AML-193 (cell line): Measurements from ENCODE around the gene LCORL.
"Not testable (repeated sequence)": the region's sequence is repeated elsewhere in the genome, so short reads cannot be mapped to it uniquely, and the experiment has no call there.

Source experiments
- DNase-seq, 2 experiments: peaks; one replicate each; lab custom pipeline; 2025; lab: John Stamatoyannopoulos, UW

LCORL gene

DNA sequence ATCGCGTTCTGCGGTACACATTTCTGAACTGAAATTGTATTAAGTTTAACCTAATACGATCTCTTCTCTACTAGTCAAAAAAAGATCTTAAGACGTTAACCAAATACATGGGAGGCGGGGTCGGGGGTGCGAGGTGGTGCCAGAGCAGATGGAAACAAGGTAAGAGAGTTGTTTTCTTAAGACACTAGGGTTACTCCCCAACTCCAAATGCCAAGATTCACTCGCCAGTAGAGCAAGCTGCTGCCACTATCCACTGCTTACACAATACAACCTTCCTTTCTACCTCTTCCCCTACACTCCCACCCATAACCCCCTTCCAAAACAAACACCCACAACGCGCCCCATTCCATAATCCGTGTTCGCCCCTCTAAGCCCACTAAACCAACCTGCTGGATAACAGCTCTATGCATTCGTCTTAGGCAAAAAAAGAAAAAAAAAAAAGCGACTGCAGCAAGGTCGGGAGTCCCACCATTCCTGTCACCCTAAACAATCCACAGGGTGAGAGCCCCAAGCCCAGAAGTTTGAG, 1.3 kb downstream of the LCORL start:
- no peak for DNase-seq

DNA sequence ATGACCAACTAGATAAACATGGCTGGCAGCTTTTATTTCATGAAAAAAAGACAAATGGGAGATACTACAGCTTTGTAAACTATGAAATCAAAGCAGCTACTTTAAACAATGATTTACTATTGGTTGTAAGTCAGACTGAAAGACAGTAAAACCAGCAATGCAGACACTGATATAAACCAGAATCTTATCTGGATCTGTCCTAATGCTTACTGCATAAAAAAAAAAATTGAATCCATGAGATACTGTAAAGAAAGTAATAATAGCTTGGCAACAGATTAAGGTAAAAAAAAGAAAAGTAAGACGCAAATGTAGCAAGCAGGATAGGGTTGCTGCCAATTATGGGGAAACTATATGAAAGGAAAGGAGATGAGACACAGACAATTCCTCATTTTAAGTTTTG, 7.3 kb downstream of the LCORL start:
- no peak for DNase-seq

DNA sequence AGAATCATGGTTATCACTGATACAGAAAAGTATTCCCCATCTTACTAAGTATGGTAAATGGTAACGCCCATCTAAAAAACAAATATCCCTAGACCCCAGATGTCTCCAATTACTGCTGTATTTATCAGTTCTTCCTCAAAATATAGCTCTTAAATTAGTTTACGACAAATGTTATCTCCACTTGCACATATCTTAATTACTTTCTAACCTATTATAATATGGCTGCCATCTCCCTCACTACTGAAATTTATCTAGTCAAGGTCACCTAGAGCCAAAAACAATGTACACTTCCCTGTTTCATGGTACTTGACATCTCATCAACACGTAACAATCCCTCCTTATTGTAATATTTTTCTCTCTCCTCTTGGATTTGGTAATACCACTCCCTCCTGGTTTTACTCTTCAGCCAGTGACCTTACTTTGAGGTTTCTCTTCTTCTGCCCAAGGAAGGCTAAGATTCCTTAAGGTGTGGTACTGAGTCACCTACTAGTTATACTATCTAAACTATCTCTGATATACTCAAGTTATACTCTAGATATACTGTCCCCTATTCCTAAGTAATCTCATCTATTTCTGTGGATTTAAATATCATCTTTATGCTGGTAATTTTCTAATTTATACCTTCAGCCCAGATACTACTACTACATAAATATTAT, 8.6 kb downstream of the LCORL start:
- no peak for DNase-seq

DNA sequence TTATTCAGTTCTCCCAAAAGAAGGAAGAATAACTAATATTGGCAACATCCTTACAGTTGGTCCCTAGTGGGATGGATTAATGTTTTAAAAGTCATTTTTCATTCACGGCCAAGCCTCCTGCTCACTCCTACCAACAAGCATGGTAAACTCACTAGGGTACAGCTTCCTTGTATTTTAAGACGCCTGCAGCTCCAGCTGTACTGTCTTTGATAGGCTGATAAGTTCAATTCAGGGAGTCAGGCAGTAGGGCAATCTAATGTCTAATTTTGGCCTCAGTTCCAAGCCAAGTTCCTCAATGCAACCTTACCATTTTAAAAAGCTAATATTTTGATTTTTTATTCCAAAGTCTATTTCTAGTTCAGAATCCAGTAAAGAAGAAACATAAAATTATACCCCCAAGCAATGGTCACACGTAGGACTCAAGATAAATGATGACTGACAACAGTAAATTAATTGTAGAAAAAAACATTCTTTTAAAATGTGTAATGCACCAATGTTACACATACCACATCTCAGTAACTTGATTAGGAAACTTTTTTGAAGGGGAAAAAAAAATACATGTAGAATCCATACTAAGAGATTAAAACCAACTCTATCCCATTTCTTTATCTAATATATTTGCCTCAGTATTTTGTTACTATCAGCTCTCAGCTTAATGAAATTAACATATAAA, 9.3 kb downstream of the LCORL start:
- DNase-seq = no peak

DNA sequence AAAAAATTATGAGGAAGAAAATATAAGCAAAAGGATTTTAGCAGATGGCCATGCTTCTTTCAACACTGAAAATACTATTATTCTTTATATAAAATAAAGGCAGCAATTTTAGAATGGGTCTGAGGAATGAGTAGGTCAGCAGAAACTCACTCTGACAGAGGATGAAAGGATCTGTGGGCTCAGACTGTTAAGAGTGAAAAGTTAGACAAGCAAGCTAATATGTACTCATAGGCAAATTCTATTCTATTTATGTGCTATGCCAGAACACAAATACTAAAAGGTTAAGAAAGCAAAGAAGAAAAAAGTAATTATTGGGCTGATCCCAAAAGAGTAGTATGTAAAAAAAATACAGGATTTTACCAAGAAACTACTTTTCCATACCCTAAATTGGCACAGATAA, 13.9 kb downstream of the LCORL start:
- no peak for DNase-seq

DNA sequence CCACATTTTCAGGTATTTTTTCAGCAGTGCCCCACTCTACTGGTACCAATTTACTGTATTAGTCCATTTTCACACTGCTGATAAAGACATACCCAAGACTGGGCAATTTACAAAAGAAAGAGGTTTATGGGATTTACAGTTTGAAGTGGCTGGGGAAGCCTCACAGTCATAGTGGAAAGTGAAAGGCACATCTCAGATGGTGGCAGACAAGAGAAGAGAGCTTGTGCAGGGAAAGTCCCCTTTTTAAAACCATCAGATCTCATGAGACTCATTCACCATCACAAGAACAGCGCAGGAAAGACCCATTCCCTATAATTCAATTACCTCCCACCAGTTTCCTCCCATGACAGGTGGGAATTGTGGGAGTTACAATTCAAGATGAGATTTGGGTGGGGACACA, 15.1 kb downstream of the LCORL start:
- not testable (repeated sequence) for DNase-seq

DNA sequence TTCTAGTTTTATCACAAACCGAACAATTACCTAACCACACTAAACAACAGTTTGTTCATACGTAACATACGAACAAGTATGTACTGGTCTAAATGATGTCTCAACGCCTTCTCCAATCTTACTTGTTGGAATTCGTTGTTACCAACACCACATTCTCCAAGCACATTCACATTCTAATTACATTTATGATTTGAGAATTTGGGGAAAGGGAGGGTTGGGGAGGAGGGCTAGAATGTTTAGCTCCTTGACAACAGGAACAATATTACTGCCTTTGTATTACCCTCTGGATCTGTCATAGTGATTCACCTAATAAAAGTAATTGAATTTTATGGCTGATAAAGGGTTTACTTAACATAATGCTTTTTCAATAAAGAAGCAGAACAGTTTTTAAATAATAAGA, 24.4 kb downstream of the LCORL start:
- DNase-seq = no peak

DNA sequence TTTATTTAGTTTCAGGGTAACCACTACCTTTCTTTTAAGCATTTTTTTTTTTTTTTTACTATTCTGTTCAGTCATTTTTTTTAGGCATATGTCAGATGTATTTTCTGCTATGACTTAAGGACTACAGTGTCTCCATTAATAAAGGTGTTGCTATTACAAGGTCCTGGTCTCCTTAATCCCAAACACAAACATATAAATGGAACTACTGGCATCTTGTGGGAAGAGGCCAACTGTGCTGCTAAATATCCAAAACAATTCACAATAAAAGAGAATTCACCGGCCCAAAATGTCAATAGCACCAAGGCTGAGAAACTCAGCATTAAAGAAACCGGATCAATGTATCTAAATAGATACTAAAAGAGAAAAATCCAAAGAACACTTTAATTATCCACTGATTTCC, 26.4 kb downstream of the LCORL start:
- DNase-seq = no peak

DNA sequence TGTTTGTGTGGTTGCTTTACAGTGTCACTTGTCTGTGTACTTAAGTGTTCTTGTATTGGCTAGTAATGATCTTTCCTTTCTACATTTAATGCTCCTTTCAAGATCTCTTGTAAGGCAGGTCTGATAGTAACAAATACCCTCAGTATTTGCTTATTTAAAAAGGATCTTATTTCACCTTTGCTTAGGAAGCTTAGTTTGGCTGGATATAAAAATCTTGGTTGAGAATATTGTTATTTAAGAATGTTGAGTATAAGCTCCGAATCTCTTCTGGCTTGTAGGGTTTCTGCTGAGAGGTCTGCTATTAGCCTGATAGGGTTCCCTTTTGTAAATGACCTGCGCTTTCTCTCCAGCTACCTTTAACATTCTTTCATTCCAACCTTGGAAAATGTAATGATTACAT, 35.7 kb downstream of the LCORL start:
- no peak for DNase-seq

DNA sequence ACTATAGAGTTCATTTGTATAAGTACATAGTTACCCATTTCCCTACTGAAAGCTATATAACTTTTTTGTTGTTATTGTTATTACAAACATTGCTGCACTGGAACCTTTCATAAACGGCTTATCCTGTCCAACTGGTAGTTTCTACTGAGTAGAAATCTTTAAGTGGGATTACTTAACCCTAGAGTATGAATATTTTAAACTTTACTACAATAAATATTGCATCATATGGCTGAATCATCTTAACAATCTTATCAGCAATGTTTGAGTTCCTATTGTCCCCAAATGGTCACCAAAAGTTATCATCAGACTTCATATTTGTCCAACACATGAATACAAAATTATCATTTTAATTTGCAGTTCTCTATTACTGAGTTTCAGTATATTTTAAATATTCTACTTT, 40.5 kb downstream of the LCORL start:
- DNase-seq = no peak

DNA sequence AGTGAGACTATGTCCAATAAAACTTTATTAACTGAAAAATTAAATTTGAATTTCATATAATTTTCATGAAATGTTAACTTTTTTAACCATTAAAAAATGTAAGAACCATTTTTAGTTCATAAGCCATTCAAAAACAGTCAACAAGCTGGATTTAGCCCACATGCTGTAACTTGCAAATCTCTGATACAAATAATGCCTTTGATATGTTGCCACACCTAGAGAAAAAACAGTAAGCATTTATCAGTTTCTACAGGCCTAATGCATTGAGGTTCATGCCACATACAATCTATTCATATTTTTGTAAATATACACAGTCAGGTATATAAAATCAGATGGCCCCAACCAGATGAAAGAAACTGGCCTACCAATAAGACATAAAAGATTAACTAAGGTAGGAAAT, 52.8 kb downstream of the LCORL start:
- DNase-seq = no peak

DNA sequence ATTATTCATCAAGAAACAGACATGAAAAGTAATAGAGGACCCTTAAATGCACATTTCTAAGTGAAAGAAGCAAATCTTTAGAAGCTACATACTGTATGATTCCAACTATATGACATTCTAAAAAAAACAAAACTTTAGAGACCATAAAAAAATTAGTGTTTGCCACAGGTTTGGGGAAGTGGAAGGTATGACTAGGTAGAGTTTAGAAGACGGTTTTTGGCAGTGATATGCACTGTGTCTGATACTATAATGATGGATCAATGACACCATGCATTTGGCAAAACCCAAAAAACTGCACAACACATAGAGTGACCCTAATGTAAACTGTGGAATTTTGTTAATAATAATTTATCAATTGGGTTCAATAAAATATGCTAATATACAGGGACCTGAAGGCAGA, 54.5 kb downstream of the LCORL start:
- no peak for DNase-seq

DNA sequence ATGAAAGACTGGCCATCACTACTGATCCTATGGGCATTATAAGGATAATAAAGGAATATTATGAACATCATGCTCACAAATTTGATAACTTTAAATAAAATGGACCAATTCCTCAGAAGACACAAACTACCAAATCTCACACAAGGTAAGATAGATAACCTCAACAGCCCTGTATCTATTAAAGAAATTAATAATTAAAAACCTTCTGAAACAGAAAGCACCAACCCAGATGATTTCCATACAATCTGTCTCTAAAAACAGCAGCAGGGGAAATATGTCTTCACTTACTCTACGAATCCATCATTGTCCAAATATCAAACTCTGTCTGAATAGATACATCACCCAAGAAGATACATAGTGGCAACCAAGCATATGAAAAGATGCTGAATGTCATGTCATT, 55.2 kb downstream of the LCORL start:
- DNase-seq = no peak

DNA sequence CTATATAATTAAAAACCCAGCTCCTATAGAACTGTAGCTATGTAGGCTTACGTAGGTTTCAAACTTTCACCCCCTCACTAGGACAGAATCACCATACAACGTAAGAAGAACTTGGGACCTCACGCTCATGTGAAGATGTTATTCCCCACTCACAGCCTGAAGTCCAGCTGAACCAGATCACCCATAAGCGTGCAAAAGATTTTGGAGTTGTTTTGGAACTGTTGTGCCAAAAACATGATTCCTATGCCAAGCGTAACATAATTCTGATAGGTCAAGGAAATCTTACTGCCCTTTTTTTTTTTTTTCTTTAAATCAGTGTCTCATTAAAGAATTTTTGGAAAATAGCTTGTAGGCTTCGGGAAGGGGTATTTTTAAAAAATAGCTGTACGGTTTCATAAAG, 57.0 kb downstream of the LCORL start:
- DNase-seq = no peak

DNA sequence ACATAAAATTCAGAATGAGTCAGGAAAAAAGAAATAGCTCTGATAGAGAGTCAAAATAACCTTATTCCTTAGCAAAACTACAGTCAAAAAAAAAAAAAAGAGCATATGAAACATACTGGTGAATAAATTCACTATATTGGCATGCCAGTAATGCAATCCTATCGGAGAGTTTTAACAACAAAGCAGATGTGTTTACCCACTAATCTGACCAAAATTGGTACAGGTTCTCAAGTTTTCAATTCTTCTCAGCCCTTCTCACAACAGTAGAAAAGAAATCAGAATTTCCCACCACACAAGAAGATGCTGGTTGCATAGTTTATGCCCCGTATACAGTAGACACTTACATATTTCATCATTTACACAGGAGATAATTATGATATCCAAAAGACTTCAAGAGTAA, 59.4 kb downstream of the LCORL start:
- no peak for DNase-seq

DNA sequence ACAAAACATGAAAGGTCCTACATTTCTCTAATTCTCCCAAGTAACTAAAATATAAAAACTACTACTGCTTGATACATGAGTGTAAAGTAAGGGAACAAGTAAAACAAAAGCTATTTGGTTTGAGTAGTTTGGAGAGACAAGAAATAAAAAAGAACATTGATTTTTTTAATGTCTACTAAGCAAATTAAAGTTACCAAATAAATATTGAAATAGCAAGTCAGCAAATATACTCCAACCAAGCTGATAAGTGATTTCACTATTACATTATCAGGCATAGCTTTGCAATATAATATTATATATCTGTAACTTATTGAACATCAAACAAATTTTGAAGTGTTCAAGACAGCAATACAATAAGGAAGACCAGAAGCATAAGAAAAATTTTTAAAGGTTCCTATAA, 60.3 kb downstream of the LCORL start:
- no peak for DNase-seq

DNA sequence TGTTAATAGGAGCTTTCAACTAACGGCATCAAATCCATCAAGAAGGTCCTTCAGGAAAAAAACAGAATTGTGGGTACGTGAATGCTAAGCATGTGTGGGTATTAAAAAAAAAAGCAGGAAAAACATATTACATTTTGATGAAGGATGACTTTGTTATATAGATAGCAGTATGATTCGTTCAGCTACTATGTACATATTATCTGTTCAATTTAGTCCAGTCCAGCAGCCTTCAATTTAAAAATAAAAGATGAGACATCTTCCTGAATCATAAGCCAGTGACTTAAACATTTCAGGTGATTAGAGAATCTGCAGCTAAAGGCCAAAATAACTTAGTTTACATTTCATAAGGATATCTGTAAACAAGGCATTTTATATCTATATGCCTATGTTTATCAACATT, 63.4 kb downstream of the LCORL start:
- no peak for DNase-seq

DNA sequence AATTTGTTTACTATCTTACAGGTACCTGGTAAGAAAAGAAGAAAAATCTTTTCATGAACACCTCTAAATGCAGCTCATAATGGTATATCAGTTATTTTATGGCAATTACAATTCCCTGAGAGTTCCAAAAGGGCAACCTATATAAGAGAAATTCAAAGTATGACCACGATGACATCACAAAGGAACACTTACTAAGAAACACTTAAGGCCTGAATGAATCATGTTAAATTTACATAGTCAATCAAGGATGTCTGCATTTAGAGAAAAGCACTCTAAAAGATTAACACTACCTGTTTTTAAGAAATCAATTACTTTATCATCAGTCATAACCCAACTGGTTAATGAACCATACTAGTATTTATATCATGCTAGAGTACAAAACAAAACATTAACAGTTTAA, 63.9 kb downstream of the LCORL start:
- DNase-seq = no peak

DNA sequence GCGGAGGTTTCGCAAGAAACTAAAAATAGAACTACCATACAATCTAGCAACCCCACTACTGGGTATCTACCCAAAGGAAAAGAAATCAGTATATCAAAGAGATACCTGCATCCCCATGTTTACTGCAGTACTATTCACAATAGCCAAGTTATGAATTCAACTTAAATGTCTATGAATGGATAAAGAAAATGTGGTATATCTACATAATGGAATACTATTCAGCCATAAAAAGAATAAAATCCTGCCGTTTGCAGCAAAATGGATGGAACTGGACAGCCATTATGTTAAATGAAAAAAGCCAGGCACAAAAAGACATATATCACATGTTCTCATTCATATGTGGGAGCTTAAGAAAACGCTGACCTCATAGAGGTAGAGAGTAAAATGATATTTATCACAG, 65.3 kb downstream of the LCORL start:
- no peak for DNase-seq

DNA sequence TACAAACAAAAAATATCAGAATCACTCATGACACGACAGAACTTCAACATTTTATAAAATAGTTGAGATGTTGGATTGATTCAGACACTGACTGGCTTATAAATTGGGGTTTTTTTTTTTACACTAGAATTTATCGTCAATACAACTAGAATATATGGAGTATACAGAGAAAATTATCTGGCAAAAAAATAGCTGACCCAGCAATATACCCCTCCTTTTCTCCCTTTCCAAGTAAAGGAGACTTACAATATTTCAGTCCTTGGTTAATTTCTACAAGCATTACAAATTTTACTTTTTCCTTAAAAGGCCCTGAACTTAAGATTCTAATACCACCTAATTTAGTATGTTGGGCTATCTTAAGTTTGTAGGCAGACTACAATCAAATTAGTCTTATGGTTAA, 76.3 kb downstream of the LCORL start:
- DNase-seq = no peak

DNA sequence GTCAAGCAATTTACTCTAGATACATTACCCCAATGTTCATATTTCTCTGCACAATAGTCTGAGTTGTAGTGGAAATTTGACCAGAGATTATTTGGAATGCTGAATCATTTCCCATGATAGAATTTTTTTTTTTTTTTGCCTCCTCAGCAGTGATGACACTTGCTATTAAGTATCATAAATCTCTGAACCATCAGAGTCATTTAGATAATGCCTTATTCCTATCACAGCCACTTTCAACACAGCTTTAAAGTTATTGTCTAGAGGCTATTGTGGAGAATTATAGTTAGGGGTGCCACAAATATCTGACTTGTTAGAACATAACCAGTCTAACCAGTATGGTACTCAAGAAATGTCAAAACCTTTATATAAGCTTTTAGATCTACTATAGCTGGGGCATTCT, 79.8 kb downstream of the LCORL start:
- DNase-seq = no peak

DNA sequence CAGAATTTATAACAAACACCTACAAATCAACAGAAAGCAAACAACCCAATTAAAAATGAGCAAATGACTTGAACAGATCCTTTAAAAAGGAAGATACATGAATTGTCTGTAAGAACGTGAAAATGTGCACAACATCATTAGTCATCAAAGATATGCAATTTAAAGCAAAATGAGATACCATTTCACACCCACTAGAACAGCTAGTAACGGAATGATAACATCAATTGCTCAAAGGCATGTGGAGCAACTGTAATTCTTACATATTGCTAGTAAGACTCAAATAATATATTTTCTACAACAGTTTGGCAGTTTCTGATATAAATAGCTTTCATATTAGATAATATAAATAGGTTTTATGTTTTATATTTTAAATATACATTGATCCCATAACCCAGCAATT, 82.5 kb downstream of the LCORL start:
- DNase-seq = no peak

DNA sequence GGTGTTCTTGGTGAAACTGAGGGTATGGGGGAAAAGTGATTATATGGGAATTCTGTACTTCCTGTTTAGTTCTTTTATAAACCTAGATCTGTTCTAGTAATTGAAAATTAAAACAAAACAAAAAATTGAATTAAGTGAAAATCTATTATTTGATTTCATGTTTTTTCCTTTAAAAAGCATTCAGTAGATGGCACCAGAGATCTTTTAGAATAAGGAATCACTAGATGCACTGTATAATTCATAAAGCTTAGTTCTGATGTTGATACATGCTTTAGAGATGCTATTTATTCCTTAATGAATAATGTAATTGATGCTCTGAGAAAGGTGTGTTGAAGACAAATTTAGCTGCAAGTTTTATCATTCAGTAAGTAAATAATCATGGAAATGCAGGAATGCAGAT, 87.3 kb downstream of the LCORL start:
- DNase-seq = peak in 1 of 2 experiments; percentile 7

DNA sequence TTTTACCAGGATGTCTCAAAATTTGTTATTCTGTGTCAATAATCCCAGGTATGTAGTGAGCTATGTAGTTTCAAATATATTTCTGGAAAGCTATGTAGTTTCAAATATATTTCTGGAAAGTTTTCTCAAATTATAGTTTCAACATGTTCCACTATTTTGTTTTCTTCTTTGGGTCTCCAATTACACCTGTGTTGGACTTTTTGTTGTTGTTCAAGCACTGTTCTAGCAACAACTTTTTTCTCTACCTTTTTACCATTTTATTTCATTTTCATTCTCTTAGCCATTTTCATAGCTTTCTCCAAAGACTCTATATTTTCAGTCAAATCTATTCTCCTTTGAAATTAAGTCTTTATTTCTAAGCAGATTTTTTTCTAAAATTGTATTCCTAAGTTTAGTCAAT, 88.4 kb downstream of the LCORL start:
- DNase-seq = no peak
